ENCODE results near the gene NFASC.

The NFASC gene

GRCh38 chr1:205009670-205010069, 139.0 kb downstream of the NFASC start:
- Histone ChIP-seq H3K27ac (ENCODE audit: low read length) (no peak overlapping the region), H3K9me3 (replicated peaks; ENCODE audit: insufficient read depth, low read length) (no peaks in the 10 kb centered on the region), H3F3A (ENCODE audit: insufficient read depth, low read length) (no peaks in the 10 kb centered on the region), H3K4me3 (ENCODE audit: low read length) (no peak overlapping the region), H3K9ac (ENCODE audit: low read length) (no peak overlapping the region), H3K36me3 (replicated peaks; ENCODE audit: insufficient read depth, low read length) (no peaks in the 10 kb centered on the region), H3K4me2 (ENCODE audit: low read depth, low read length) (no peak overlapping the region), H3K9me2 (replicated peaks; ENCODE audit: insufficient read depth, low read length) (no peaks in the 10 kb centered on the region), H3K27me3 (replicated peaks; ENCODE audit: insufficient read depth, low read length) (peaks cover 84% of the 10 kb centered on the region), H3K79me2 (ENCODE audit: low read length) (no peaks in the 10 kb centered on the region), H3K4me1 (ENCODE audit: low read length) (no peaks in the 10 kb centered on the region), H2AFZ (ENCODE audit: low read length) (no peak overlapping the region), H4K20me1 (ENCODE audit: insufficient read depth, low read length) (no peaks in the 10 kb centered on the region)
- DNase-seq, result no peak
- no peak for TF ChIP-seq EZH2 (optimal IDR thresholded peaks at IDR 0.05; ENCODE audit: low read depth, low read length)
- TF ChIP-seq EZH2phosphoT487 (IDR thresholded peaks at IDR 0.05; ENCODE audit: low read length), result no peak
- no peak for TF ChIP-seq CTCF (IDR thresholded peaks at IDR 0.05; ENCODE audit: low read length)

GRCh38 chr1:205012391-205013140, 141.9 kb downstream of the NFASC start:
- Histone ChIP-seq H3K4me2 (ENCODE audit: low read depth, low read length) (no peak overlapping the region), H3K9ac (ENCODE audit: low read length) (no peak overlapping the region), H3F3A (ENCODE audit: insufficient read depth, low read length) (no peaks in the 10 kb centered on the region), H3K4me3 (ENCODE audit: low read length) (no peak overlapping the region), H3K4me1 (ENCODE audit: low read length) (no peaks in the 10 kb centered on the region), H3K27ac (ENCODE audit: low read length) (no peak overlapping the region), H2AFZ (ENCODE audit: low read length) (no peak overlapping the region), H4K20me1 (ENCODE audit: insufficient read depth, low read length) (no peaks in the 10 kb centered on the region), H3K9me3 (replicated peaks; ENCODE audit: insufficient read depth, low read length) (no peaks in the 10 kb centered on the region), H3K27me3 (replicated peaks; ENCODE audit: insufficient read depth, low read length) (peaks cover 91% of the 10 kb centered on the region), H3K36me3 (replicated peaks; ENCODE audit: insufficient read depth, low read length) (no peaks in the 10 kb centered on the region), H3K9me2 (replicated peaks; ENCODE audit: insufficient read depth, low read length) (no peaks in the 10 kb centered on the region), H3K79me2 (ENCODE audit: low read length) (no peaks in the 10 kb centered on the region)
- no peak for DNase-seq
- no peak for TF ChIP-seq EZH2phosphoT487 (IDR thresholded peaks at IDR 0.05; ENCODE audit: low read length)
- TF ChIP-seq EZH2 (optimal IDR thresholded peaks at IDR 0.05; ENCODE audit: low read depth, low read length), result no peak
- no peak for TF ChIP-seq CTCF (IDR thresholded peaks at IDR 0.05; ENCODE audit: low read length)

GRCh38 chr1:205013683-205014367, 143.2 kb downstream of the NFASC start:
- no peaks in the 10 kb centered on the region for H3K9me2 ChIP-seq (replicated peaks; ENCODE audit: insufficient read depth, low read length)
- H3K9ac ChIP-seq (ENCODE audit: low read length), result no peak overlapping the region
- no peak overlapping the region for H3K4me3 ChIP-seq (ENCODE audit: low read length)
- no peaks in the 10 kb centered on the region for H3K36me3 ChIP-seq (replicated peaks; ENCODE audit: insufficient read depth, low read length)
- no peak overlapping the region for H3K27ac ChIP-seq (ENCODE audit: low read length)
- H4K20me1 ChIP-seq (ENCODE audit: insufficient read depth, low read length), result no peaks in the 10 kb centered on the region
- no peak overlapping the region for H2AFZ ChIP-seq (ENCODE audit: low read length)
- TF ChIP-seq EZH2phosphoT487 (IDR thresholded peaks at IDR 0.05; ENCODE audit: low read length), result no peak
- no peak for TF ChIP-seq EZH2 (optimal IDR thresholded peaks at IDR 0.05; ENCODE audit: low read depth, low read length)
- no peak for TF ChIP-seq CTCF (IDR thresholded peaks at IDR 0.05; ENCODE audit: low read length)
- H3K4me2 ChIP-seq (ENCODE audit: low read depth, low read length), result no peak overlapping the region
- H3K27me3 ChIP-seq (replicated peaks; ENCODE audit: insufficient read depth, low read length), result peaks cover 90% of the 10 kb centered on the region
- H3K4me1 ChIP-seq (ENCODE audit: low read length), result no peaks in the 10 kb centered on the region
- no peaks in the 10 kb centered on the region for H3K79me2 ChIP-seq (ENCODE audit: low read length)
- no peaks in the 10 kb centered on the region for H3K9me3 ChIP-seq (replicated peaks; ENCODE audit: insufficient read depth, low read length)
- no peak for DNase-seq
- no peaks in the 10 kb centered on the region for H3F3A ChIP-seq (ENCODE audit: insufficient read depth, low read length)

All from MM.1S (cell line).